HG03442 (cell line): ENCODE results near the gene TEX48.

Experiments used
- ATAC-seq: cut with Tn5 transposase; IDR thresholded peaks from one replicate; pipeline ENCODE4 v1.9.1; 2021; ENCODE audit warnings: mild to moderate bottlenecking, moderate library complexity; ENCODE audit not compliant: unreplicated experiment

Gene TEX48

DNA sequence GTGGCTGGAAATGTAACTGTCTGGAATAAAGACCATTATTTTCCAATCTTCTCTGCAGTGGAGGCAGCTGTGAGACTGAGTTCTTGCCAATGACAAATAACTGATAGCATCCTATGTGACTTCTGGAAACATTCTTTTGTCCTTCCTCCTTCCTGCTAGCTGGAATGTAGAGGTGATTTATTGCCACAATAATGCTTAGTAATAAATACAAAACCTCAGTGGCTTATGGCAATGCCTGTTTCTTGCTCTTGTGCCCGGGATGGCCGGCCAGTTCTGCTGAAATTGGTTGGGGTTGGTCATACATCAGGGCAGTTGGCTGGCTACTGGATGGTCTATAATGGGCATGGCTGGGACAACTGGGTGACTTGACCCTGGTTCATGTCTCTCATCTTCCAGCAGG lies 12.2 kb upstream of the TEX48 start:
- ATAC-seq, result no peak

DNA sequence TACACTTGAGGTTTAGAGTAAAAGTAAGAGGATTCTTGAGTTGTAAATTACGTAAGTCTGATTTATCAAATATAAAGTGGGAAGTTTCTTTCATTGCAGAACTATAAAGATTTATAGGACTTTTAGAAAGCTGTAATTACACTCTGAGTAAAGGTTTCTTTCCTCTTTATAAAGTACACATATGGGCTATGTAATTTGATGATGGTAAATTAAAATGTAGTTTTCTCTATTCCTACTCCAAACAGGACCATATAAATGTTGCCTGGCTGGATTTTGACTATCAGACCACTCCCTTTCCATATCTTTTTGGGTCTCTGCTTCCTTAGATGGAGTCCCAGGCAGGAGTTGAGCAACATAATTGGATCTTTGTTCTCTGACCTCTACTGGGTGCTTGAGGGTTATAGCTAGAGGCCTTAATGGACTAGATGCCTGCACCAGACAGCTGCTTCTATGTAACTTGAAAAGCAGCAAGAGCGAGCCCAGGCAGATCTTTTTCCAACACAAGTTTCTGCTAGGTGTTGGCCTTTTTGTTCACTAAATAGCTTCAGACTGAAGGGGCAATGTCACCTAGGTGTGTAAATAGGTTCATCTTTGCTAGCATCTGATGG lies 11.4 kb upstream of the TEX48 start:
- ATAC-seq, result no peak

DNA sequence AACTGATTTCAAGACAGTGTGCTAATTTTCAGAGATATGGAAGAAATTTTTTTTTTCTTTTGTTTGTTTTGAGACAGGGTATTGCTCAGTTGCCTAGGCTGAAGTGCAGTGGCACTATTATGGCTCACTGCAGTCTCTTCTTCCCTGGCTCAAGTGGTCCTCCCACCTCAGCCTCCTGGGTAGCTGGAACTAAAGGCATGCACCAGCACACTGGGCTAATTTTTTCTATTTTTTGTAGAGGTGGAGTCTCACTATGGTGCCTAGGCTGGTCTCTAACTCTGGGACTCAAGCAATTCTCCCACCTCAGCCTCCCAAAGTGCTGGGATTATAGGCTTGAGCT lies 9.9 kb upstream of the TEX48 start:
- ATAC-seq, result no peak

DNA sequence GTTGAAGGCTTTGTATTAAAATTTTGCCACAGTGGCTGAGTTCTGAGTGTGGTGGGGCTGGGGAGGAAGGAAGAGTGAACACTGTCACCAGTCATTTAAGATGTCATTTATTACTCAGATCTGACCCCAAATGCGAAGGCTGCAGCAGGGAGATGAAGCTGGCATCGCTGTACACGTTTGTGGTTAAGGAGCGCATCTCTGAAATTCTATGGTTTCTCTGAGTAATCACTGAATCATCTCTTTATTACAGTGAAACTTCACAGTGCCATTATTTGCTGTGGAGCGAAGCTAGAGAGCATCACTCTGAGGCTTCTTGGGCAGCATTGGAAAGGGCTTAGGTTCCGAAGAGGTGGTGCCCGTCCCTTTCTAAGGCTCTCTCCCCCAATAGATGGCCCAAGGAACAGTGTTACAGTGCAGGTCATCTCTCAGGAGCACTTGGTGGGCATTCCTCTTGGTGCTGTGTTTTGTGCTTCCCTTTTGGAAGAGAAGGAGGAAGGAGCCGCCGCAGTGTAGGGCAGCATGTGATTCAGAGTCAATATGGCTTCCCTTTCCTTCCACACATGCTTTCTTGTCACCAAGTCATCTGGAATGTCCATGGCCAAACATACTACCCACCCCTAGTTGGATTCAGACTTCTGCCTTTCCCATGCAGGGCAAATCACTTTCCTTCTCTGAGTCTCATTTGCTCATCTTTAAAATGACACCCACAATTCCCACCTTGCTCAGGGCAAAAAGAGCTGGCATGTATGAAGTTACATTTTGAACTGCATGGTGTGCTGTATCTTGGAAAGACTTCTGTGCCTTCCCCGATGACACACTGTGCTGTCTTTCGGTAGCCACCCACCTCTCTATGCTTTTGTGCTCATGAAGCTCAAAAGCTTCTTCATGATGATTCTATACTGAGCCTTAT lies 9.3 kb upstream of the TEX48 start:
- ATAC-seq, result peak; percentile 84

DNA sequence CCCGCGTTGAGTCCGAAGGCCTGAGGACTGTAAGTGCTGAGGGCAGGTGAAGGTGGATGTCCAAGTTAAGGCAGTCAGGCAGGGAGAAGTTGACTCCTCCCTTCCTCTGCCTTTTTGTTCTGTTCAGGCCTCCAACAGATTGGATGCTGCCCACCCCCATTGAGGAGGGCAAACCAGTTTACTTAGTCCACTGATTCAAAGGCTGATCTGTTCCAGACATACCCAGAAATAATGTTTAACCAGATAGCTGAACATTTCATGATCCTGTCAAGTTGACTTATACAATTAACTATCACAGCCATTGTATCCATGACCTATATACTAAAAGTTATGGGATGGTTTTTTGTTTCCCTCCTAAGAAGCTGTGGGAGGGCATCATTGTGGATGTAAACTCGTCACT lies 8.3 kb upstream of the TEX48 start:
- no peak for ATAC-seq

DNA sequence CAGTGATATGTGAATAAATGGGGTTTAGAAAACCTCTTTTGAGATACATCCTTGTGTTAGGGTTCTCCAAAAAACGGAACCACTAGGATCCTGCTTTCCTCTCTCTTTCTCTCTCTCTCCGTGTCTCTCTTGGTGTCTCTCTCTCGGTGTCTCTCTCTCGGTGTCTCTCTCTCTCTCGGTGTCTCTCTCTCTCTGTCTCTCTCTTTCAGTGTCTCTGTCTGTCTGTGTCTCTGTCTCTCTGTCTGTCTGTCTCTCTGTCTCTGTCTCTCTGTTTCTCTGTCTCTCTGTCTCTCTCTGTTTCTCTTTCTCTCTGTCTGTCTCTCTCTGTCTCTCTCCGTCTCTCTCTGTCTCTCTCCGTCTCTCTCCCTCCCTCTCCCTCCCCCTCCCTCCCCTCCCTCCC lies 7.8 kb upstream of the TEX48 start:
- ATAC-seq, result no peak

DNA sequence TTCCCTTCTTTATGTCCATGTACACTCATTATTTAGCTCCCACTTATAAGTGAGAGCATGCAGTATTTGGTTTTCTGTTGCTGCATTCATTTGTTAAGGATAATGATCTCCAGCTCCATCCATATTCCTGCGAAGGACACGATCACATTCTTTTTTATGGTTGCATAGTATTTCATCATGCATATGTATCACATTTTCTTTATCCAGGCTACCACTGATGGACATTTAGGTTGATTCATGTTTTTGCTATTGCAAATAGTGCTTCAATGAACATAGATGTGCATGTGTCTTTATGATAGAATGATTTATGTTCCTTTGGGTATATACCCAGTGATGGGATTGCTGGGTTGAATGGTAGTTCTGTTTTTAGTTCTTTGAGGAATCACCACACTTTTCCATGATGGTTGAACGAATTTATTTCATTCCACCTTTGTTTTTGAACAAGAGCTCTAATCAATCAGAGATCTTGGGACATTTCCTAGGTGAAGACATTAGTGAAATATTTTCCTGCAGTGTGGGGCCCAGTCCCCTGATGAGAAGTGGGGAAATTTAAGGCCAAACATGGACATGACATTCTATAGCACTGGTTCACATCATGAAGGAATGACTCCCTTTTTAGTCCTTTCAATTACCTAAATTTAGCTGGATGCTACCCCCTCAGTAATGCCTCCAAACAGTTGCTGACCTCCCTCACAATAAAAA lies 7.1 kb upstream of the TEX48 start:
- no peak for ATAC-seq

DNA sequence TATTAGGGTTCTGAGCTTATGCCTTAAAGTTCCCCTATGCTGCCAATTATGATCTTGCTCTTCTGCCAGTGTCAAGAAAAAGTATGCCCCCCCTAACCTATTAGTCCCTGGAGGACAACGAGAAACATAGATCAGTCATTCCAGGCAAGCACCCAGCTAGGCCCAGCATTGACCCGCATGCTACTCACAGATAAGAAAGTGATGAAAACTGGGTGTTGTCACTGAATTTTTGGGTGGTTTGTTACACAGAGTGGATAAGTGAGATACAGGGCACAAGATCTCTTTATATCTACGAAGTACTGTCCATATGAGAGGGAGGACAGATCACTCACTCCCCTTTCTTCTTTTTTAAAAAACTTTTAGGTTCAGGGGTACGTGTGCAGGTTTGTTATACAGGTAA lies 6.4 kb upstream of the TEX48 start:
- no peak for ATAC-seq

DNA sequence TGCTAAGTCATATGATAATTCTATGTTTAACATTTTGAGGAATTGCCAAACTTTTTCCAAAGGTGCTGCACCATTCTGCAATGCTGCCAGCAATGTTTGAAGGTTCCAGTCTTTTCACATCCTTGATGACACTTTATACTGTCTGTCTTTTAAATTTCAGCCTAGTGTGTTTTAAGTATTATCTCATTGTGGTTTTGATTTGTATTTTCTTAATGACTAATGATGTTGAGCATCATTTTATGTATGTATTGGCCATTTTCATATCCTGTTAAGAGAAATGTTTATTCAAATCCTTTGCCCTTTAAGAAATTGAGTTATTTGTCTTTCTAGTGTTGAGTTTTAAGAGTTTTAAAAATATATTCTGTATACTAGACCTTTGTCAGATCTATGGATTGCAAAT lies 5.0 kb upstream of the TEX48 start:
- ATAC-seq, result no peak

DNA sequence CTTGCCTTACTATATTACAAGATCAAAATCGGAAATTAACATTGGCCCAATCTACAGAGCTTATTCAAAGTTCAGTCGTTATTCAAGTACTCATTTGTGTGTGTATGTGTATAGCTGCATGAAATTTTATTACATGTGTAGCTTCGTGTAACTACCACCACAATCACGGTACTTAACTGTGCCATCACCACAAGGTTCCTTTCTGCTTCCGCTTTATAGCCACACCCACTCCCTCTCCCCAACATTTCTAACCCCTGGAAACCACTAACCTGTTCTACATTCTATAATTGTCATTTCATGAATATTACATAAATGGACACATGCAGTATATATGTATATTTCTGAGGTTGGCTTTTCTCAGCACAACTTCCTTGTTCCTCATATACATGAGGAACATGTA lies 4.0 kb upstream of the TEX48 start:
- ATAC-seq, result no peak

DNA sequence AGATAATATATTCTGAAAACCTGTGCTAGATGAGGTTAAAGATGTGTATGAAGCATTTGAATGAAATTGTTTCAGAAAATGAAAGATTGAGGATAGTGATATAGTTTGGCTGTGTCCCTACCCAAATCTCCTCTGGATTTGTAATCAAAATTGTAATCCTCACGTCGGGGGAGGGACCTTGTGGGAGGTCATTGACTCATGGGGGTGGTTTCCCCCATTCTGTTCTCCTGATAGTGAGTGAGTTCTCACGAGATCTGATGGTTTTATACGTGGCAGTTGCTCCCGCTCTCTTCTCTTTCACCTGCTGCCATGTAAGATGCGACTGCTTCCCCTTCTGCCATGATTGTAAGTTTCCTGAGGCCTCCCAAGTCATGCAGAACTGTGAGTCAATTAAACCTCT lies 2.0 kb upstream of the TEX48 start:
- ATAC-seq, result no peak

DNA sequence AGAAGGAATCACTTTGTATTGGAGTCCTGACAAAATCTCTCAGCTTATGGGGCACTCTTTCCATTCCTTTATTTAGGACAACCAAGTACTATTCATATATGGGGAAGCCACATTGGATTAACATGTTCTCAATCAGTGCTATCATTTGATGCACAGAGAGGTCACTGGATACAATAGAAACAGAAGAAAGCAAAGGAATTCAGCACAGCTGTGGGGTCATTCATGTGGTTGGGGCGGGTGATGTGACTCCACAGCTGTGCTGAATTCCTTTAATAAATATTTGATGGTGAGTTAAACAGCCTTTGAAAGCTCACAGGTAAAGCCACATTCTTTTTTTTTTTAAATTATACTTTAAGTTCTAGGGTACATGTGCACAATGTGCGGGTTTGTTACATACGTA lies 854 bp upstream of the TEX48 start:
- no peak for ATAC-seq

DNA sequence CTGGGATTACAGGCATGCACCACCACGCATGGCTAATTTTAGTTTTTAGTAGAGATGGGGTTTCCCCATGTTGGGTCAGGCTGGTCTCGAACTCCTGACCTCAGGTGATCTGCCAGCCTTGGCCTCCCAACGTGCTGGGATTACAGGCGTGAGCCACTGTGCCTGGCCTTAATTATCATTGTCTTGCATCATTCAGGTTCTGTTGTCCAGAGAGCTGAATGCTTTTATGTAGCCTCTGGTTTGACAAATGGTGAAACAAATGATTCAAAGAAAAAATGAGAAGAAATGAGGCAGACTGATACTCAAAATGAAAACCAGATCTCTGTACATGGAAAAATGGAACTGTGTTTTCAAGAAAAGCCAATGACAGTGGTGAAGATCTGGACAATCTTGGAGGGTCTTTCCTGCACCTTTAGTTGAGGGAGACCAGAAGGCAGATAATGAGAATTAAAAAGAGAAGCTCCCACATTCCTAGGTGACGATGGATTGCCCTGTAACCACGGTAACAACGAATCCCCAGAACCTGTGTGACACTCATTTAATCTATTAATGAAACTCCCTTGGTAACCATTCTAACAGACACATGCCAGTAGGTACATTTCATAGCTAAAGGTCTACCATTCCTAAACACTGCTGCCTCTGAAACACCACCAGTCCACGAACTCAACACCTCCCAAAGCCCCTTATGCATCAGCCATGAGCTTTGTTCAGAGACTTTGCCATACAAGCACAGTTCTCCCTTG lies 1.6 kb downstream of the TEX48 start:
- ATAC-seq, result no peak

DNA sequence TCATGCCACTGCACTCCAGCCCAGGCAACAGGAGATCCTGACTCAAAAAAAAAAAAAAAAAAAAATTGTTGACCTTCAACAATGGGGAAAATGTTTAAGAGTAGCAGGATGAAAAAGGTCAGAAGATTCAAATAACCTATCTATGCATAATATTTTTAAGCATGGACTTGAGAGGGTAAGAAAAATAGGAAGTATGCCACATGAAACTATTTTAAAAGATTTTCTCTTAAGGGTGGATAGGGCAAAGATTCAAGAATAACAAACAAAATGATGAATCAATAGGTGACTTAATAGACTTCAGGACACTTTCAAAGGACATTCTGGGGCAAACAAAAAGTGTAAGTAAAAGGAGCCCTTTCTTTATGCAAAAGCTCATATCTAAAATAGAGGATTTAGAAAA lies 3.2 kb downstream of the TEX48 start:
- ATAC-seq, result no peak

DNA sequence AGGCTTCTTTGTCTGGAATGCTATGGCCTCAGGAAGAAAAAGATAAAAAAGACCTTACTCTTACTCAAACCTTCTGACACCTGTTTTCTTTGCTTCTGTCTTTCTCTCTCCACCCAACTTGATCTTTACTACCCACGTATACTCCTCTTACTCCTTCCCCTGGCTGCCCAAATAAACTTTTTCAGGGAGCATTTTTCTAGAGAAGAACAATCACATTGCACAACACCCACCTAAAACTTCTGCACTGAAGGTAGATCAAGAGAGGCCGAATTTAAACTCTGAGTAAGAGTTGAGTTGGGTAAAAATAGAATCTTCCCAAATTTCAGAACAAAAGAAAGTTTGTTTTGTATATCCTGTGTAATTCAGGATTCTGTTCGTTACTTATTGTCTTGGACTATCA lies 3.9 kb downstream of the TEX48 start:
- no peak for ATAC-seq

DNA sequence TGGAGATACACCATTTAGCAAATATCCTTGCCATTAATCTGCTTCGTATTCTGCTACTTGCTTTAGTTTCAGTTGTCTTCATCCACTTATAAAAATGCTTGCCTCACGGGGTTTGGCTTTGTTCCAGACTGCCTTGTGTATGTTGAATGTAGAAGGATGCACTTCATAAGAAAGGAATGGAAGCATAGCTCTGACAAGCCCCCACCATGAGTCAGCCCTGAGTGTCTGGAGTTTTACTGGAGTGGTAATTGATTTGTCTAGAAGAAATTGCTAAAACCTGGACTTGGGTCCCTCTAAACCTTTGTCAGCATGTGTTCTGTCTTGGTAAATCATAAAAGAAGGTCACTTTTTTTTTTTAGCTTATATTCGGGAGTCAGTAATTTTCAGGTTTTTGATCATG lies 4.6 kb downstream of the TEX48 start:
- ATAC-seq, result no peak

DNA sequence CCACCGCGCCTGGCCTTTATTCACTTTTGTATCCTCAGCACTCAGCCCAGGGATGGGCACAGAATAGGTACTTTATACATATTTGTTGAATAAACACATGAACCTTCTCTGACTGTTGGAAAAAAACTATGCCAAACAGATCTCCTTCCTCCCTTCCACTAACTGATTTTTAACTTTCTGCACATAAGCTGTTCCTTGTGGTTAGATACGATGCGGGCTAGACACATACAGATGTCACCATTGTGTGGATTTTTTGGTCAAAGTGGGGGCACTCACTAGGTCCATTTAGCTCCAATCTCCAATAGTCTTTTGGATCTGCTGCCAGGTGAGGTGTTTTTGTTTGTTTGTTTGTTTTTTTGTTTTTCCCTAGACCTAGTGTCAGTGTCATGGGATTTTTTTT lies 5.1 kb downstream of the TEX48 start:
- ATAC-seq, result no peak

DNA sequence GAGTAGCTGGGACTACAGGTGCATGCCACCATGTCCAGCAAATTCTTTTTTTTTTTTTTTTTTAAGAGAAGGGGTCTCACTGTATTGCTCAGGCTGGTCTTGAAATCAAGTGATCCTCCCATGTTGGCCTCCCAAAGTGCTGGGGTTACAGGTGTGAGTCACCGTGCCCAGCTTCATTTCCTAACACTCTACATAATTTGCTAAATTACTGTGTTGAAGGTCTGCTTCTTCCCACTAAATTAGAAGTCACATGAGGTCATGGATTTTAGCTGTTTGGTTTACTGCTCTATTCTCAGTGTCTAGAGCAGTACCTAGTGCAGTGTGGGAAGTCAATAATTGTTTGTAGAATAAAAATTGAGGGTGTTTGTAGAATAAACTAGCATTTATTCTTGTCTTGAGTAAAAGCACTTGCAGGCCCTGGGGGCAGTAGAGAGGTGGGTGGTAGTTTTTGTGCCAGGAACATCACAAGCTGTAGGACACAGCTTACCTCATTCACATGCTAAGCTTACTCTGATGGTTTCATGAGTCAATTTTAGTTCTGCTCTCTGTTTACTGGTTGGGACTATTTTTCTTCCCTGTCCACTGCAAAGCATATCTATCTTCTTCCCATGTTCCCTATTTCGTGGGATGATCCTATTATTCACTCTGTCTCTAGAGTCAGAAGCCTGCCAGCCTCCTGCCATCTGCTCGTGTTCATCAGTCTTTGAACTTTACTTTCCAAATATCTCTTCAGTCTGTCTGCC lies 7.0 kb downstream of the TEX48 start:
- no peak for ATAC-seq

DNA sequence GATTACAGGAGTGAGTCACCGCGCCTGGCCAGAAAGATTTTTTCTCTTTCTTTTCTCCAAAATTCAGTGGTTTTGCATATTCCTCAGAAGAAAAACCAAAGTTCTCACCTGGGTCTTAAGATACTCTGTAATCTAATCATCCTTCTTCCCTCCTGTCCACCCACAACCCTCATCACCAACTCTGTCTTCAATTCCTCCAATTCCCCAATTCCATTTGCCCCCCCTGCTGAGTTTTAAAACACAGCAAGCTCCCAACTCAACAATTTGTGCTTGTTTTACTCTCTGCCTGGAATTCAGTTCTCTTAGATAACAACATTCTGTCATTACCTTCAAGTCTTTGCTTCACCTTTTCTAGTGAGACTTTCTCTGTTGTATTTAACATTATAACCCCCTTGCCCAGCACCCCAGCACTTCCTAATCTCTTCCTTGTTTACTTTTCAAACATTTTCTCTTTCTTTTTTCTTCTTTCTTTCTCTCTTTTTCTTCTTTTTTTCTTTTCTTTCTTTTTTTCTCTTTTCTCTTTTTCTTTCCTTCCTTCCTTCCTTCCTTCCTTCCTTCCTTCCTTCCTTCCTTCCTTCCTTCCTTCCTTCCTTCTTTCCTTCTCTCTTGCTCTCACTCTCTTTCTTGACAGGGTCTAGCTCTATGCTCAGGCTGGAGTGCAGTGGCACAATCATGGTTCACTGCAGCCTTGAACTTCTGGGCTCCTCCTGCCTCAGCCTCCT lies 7.8 kb downstream of the TEX48 start:
- no peak for ATAC-seq

DNA sequence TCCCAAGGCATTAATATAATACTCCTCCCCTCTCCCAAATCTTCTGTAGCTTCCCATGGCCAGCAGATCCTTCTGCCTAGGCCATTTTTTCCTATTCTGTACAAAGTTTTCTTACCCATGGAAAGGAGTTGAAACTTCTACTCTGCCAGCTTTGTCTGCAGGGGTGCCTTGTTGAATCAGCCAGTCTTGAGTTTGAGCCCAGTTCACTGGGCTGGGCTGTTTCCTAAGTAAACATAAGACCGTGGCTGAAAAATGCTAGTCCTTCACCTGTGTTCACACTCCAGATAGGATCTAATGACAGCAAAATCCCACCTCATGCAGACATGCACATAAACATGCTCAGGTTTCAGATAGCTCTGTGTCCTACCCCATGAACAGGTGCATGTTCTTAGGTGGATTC lies 10.4 kb downstream of the TEX48 start:
- ATAC-seq, result no peak
